Trophoblast cell (in vitro differentiated cells and primary cell): Measurements from ENCODE around the gene LRRC3B.
"Not testable (repeated sequence)": the region's sequence is repeated elsewhere in the genome, so short reads cannot be mapped to it uniquely, and the experiment has no call there.

Experiments
- DNase-seq, 2 donors: peaks; one replicate each; pipeline ENCODE4 v3.0.0-alpha.2; 2016
- H2AFZ ChIP-seq: 2 replicates; pipeline ENCODE4 v1.6.1; 2013; ENCODE audit warnings: low read length, moderate library complexity, mild to moderate bottlenecking; ENCODE audit not compliant: insufficient read depth, poor library complexity
- H2AK5ac ChIP-seq: 2 replicates; pipeline ENCODE4 v1.6.1; 2013; ENCODE audit warnings: mild to moderate bottlenecking, low read length
- H2BK120ac ChIP-seq: 2 replicates; pipeline ENCODE4 v1.6.1; 2013; ENCODE audit warnings: low read length, mild to moderate bottlenecking, moderate library complexity; ENCODE audit not compliant: insufficient read depth, poor library complexity
- H2BK12ac ChIP-seq: 2 replicates; pipeline ENCODE4 v1.6.1; 2013; ENCODE audit warnings: mild to moderate bottlenecking, low read length, moderate library complexity
- H2BK5ac ChIP-seq: 2 replicates; pipeline ENCODE4 v1.6.1; 2013; ENCODE audit warnings: low read length, low read depth, moderate library complexity, mild to moderate bottlenecking; ENCODE audit not compliant: poor library complexity
- H3K14ac ChIP-seq: 2 replicates; pipeline ENCODE4 v1.6.1; 2013; ENCODE audit warnings: mild to moderate bottlenecking, low read length
- H3K18ac ChIP-seq: 2 replicates; pipeline ENCODE4 v1.6.1; 2013; ENCODE audit warnings: mild to moderate bottlenecking, low read length
- H3K23ac ChIP-seq: 2 replicates; pipeline ENCODE4 v1.6.1; 2013; ENCODE audit warnings: low read length
- H3K27ac ChIP-seq: 2 replicates; pipeline ENCODE4 v1.5.1; 2013; ENCODE audit warnings: low read depth, mild to moderate bottlenecking, inconsistent platforms, low read length, moderate library complexity
- H3K27me3 ChIP-seq: 2 replicates; pipeline ENCODE4 v1.6.1; 2013; ENCODE audit warnings: inconsistent platforms, mild to moderate bottlenecking, low read length, moderate library complexity; ENCODE audit not compliant: insufficient read depth
- H3K36me3 ChIP-seq, 2 experiments: 1 replicate in 1 of 2; 2 replicates in 1 of 2; pipeline ENCODE4 v1.6.1; 2013; ENCODE audit warnings: low read length in 2 of 2, mild to moderate bottlenecking in 2 of 2, moderate library complexity in 1 of 2; ENCODE audit not compliant: insufficient read depth in 2 of 2, control insufficient read depth in 1 of 2
- H3K4ac ChIP-seq: 2 replicates; pipeline ENCODE4 v1.6.1; 2013; ENCODE audit warnings: low read depth, mild to moderate bottlenecking, low read length, moderate library complexity
- H3K4me1 ChIP-seq, 2 experiments: 1 replicate in 1 of 2; 2 replicates in 1 of 2; pipeline ENCODE4 v1.6.1; 2013; ENCODE audit warnings: low read length in 2 of 2, mild to moderate bottlenecking in 2 of 2, moderate library complexity in 1 of 2; ENCODE audit not compliant: insufficient read depth in 2 of 2, control insufficient read depth in 1 of 2
- H3K4me2 ChIP-seq: 2 replicates; pipeline ENCODE4 v1.6.1; 2013; ENCODE audit warnings: inconsistent platforms, mild to moderate bottlenecking, low read length, moderate library complexity
- H3K4me3 ChIP-seq: 2 replicates; pipeline ENCODE4 v1.5.1; 2013; ENCODE audit warnings: mild to moderate bottlenecking, low read depth, low read length, inconsistent platforms
- H3K79me1 ChIP-seq: one replicate; pipeline ENCODE4 v1.6.1; 2013; ENCODE audit warnings: low read length
- H3K79me2 ChIP-seq: 2 replicates; pipeline ENCODE4 v1.6.1; 2013; ENCODE audit warnings: low read length, mild to moderate bottlenecking; ENCODE audit not compliant: control insufficient read depth, insufficient read depth, poor library complexity
- H3K9ac ChIP-seq: 2 replicates; pipeline ENCODE4 v1.6.1; 2013; ENCODE audit warnings: mild to moderate bottlenecking, low read length
- H3K9me3 ChIP-seq: 2 replicates; pipeline ENCODE4 v1.6.1; 2013; ENCODE audit warnings: low read depth, mild to moderate bottlenecking, control low read depth, inconsistent platforms, low read length; ENCODE audit not compliant: insufficient read depth
- H4K12ac ChIP-seq: 2 replicates; pipeline ENCODE4 v1.6.1; 2013; ENCODE audit warnings: low read depth, mild to moderate bottlenecking, low read length, moderate library complexity
- H4K8ac ChIP-seq: 2 replicates; pipeline ENCODE4 v1.6.1; 2013; ENCODE audit warnings: low read depth, mild to moderate bottlenecking, low read length, moderate library complexity
- H4K91ac ChIP-seq: one replicate; pipeline ENCODE4 v1.6.1; 2013; ENCODE audit warnings: low read depth, mild to moderate bottlenecking, low read length, moderate library complexity
- WGBS: extraction: QIAGEN DNeasy Blood & Tissue Kit; methylation state at CpG from one replicate; pipeline ENCODE4 v1.1.7; 2013; ENCODE audit warnings: missing lambda C conversion rate; ENCODE audit not compliant: insufficient read length, insufficient coverage; ENCODE audit errors: extremely low coverage; 5-methylcytosine and 5-hydroxymethylcytosine counted together

Gene LRRC3B

DNA sequence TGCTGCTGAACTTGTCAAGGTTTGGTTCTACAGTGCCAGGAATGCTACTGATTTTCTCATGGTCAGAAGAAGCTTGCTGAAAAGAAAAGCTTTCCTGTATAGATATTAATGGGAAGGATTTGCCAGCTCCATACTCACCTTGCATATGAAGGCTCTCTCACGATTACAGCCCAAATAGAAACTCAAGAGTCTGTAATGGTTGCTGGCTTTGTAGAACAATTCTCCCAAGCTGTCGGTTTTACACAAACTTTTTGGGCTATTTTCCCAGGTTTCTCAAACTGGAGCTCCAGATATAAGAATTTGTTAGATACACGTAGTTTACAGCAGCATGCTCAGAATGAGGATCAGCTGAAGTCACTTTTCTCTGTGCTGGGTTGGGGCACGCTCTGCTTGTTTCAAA, 30.1 kb upstream of the LRRC3B start:
- H2BK5ac ChIP-seq = no peak overlapping the region
- H3K4ac ChIP-seq = no peak overlapping the region
- no peaks in the 10 kb centered on the region for H3K79me2 ChIP-seq
- no peak overlapping the region for H3K4me3 ChIP-seq
- no peak overlapping the region for H2BK12ac ChIP-seq
- no peak overlapping the region for H3K14ac ChIP-seq
- H3K4me1 ChIP-seq = no peaks in the 10 kb centered on the region
- no peak overlapping the region for H2AK5ac ChIP-seq
- H3K9ac ChIP-seq = no peak overlapping the region
- no CpG with 5 or more reads among the region's 4 CpGs for WGBS
- no peak overlapping the region for H4K12ac ChIP-seq
- H3K4me2 ChIP-seq = no peak overlapping the region
- no peak overlapping the region for H3K23ac ChIP-seq
- DNase-seq = no peak
- H3K9me3 ChIP-seq = no peaks in the 10 kb centered on the region
- H2AFZ ChIP-seq = no peak overlapping the region
- no peak overlapping the region for H4K91ac ChIP-seq
- no peak overlapping the region for H3K18ac ChIP-seq
- H3K36me3 ChIP-seq = no peaks in the 10 kb centered on the region
- no peak overlapping the region for H3K27ac ChIP-seq
- H2BK120ac ChIP-seq = no peak overlapping the region
- no peak overlapping the region for H4K8ac ChIP-seq
- H3K27me3 ChIP-seq = no peaks in the 10 kb centered on the region
- no peaks in the 10 kb centered on the region for H3K79me1 ChIP-seq

DNA sequence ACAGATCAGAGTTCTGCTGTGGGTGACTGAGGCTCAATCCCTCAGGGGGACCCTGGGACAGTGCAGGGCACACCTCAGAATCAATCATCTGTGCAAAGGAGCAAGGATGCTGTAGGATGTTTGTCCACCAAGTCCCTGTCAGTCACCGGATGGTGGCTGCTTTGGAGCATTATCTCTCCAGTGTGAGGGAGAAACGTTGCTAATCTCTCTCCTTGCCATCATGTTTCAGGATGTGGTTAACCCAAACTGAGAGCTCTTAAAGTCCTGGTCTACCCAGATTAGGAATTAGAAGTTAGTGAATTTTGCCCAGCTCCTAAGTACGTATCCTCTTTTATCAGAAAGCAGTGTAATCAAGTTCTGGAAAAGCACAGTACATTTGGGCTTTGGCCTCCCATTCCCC, 26.2 kb upstream of the LRRC3B start:
- no peak overlapping the region for H4K12ac ChIP-seq
- H4K91ac ChIP-seq = no peak overlapping the region
- no peak overlapping the region for H3K4ac ChIP-seq
- WGBS = no CpG with 5 or more reads among the region's 3 CpGs
- no peak overlapping the region for H4K8ac ChIP-seq
- H3K4me2 ChIP-seq = no peak overlapping the region
- H3K4me1 ChIP-seq = no peaks in the 10 kb centered on the region
- no peaks in the 10 kb centered on the region for H3K27me3 ChIP-seq
- H3K9ac ChIP-seq = no peak overlapping the region
- no peak overlapping the region for H2BK5ac ChIP-seq
- no peak overlapping the region for H3K23ac ChIP-seq
- H3K18ac ChIP-seq = no peak overlapping the region
- no peaks in the 10 kb centered on the region for H3K79me1 ChIP-seq
- H2AFZ ChIP-seq = no peak overlapping the region
- H2BK120ac ChIP-seq = no peak overlapping the region
- H2BK12ac ChIP-seq = no peak overlapping the region
- no peak overlapping the region for H3K4me3 ChIP-seq
- no peaks in the 10 kb centered on the region for H3K36me3 ChIP-seq
- H3K27ac ChIP-seq = no peak overlapping the region
- H3K79me2 ChIP-seq = no peaks in the 10 kb centered on the region
- DNase-seq = no peak
- H3K9me3 ChIP-seq = no peaks in the 10 kb centered on the region
- H3K14ac ChIP-seq = no peak overlapping the region
- no peak overlapping the region for H2AK5ac ChIP-seq

DNA sequence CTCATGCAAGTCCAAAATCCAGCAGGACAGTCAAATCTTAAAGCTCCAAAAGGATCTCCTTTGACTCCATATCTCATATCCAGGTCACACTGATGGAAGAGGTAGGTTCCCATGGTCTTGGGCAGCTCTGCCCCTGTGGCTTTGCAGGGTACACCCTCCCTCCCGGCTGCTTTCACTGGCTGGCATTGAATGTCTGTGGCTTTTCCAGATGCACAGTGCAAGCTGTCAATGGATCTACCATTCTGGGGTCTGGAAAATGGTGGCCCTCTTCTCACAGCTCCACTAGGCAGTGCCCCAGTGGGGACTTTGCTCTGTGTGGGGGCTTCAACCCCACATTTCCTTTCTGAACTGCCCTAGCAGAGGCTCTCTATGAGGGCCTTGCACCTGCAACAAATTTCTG, 19.3 kb upstream of the LRRC3B start:
- not testable (repeated sequence) for H3K27ac ChIP-seq, H3K4me1 ChIP-seq, H4K91ac ChIP-seq, H2BK5ac ChIP-seq, H3K18ac ChIP-seq, H3K79me2 ChIP-seq, H3K23ac ChIP-seq, H4K8ac ChIP-seq, H2AFZ ChIP-seq, H3K36me3 ChIP-seq, H3K14ac ChIP-seq, H2BK120ac ChIP-seq, DNase-seq, H2BK12ac ChIP-seq, H3K4me2 ChIP-seq, H3K9ac ChIP-seq, H3K9me3 ChIP-seq, H3K79me1 ChIP-seq, H2AK5ac ChIP-seq, H3K27me3 ChIP-seq, H3K4ac ChIP-seq, H3K4me3 ChIP-seq, H4K12ac ChIP-seq
- no CpG with 5 or more reads among the region's 1 CpG for WGBS

DNA sequence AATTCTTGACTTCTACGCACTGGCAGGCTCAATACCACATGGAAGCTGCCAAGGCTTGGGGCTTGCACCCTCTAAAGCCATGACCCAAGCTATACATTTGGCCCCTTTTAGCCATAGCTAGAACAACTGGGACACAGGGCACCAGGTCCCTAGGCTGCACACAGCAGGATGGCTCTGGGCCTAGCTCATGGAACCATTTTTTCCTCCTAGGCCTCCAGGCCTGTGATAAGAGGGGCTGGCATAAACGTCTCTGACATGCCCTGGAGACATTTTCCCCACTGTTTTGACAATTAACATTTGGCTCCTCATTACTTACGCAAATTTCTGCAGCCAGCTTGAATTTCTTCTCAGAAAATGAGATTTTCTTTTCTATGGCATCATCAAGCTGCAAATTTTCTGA, 18.8 kb upstream of the LRRC3B start:
- WGBS = no CpG with 5 or more reads among the region's 3 CpGs
- H3K4me1 ChIP-seq, H3K18ac ChIP-seq, H2AK5ac ChIP-seq, H3K79me1 ChIP-seq, H2AFZ ChIP-seq, DNase-seq, H4K8ac ChIP-seq, H3K36me3 ChIP-seq, H4K12ac ChIP-seq, H3K9me3 ChIP-seq, H2BK120ac ChIP-seq, H3K14ac ChIP-seq, H3K79me2 ChIP-seq, H2BK5ac ChIP-seq, H4K91ac ChIP-seq, H2BK12ac ChIP-seq, H3K27me3 ChIP-seq, H3K9ac ChIP-seq, H3K23ac ChIP-seq, H3K27ac ChIP-seq, H3K4ac ChIP-seq, H3K4me2 ChIP-seq, H3K4me3 ChIP-seq: not testable (repeated sequence)
